ENCODE results near the gene TMEM81.

GRCh38 chr1:205095422-205095821 is 11.2 kb upstream of the TMEM81 start:
- no peak for TF ChIP-seq POLR2A (IDR thresholded peaks at IDR 0.05)
- TF ChIP-seq CTCF (IDR thresholded peaks at IDR 0.05): no peak
- no peak for TF ChIP-seq POLR2AphosphoS5 (IDR thresholded peaks at IDR 0.05)
